LNCaP clone FGC (cell line): ENCODE measurements around the gene PLCB1.

ENCODE experiments used
- DNase-seq: peaks from one replicate; pipeline ENCODE4 v3.0.0-alpha.2; 2011; ENCODE audit warnings: low read depth
- H3K4me3 ChIP-seq: 2 replicates; pipeline ENCODE4 v1.5.1; 2011; ENCODE audit warnings: mild to moderate bottlenecking, low read depth, low read length, control low read depth
- TF ChIP-seq, protein P1 (sequence below): IDR thresholded peaks from 2 replicates; pipeline ENCODE4 v1.5.1; 2012; ENCODE audit warnings: mild to moderate bottlenecking; ENCODE audit not compliant: control insufficient read depth, insufficient read depth; ENCODE audit errors: extremely low read depth

PLCB1 gene

GRCh38 chr20:8443464-8444072, 311.5 kb downstream of the PLCB1 start:
- TF ChIP-seq, protein P1, sequence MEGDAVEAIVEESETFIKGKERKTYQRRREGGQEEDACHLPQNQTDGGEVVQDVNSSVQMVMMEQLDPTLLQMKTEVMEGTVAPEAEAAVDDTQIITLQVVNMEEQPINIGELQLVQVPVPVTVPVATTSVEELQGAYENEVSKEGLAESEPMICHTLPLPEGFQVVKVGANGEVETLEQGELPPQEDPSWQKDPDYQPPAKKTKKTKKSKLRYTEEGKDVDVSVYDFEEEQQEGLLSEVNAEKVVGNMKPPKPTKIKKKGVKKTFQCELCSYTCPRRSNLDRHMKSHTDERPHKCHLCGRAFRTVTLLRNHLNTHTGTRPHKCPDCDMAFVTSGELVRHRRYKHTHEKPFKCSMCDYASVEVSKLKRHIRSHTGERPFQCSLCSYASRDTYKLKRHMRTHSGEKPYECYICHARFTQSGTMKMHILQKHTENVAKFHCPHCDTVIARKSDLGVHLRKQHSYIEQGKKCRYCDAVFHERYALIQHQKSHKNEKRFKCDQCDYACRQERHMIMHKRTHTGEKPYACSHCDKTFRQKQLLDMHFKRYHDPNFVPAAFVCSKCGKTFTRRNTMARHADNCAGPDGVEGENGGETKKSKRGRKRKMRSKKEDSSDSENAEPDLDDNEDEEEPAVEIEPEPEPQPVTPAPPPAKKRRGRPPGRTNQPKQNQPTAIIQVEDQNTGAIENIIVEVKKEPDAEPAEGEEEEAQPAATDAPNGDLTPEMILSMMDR = no peak
- no peak overlapping the region for H3K4me3 ChIP-seq
- no peak for DNase-seq

DNA sequence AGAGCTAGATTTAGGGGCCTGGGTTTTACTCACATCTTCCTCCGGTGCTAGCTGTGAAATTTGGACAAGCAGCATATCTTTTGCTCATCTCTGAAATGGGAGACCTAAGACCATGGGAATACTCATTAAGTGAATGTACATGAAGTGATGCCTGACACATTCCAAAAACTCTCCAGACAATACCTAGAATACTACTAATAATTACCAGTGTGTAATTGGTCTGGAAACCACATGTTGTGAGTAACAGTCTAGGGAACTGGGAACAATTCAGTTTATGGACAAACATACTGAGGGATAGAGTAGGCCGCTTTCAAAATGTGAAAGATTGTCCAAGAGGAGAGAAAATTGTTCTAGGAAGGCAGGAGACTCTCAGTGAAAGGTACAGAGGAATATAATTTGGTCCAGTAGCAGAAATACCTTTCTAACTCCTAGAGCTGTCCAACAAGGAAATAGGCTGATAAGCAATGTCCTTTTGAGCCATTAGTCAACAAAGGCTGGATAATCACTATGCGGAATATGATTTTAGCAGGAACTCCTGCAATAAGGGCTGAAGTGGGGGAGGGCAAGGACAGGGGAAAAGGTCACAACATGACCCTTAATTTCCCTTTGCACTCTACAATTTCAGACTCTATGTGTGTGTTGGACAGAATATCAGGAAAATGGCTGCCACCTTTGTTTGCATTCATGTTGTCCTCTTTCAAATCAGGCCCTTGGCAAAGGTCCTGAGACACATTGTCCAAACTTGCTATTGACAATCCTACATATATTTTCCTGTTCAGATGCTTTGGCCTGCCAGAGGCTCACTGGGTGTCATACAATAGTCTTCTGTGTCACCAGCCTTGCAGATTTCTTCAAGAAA, 315.4 kb downstream of the PLCB1 start:
- DNase-seq = peak; percentile 63
- H3K4me3 ChIP-seq = no peak overlapping the region
- TF ChIP-seq, protein P1 = no peak

- TF ChIP-seq, protein P1 = no peak
- DNase-seq = no peak
- no peak overlapping the region for H3K4me3 ChIP-seq
Measured at GRCh38 chr20:8449123-8449522, 317.1 kb downstream of the PLCB1 start.

DNA sequence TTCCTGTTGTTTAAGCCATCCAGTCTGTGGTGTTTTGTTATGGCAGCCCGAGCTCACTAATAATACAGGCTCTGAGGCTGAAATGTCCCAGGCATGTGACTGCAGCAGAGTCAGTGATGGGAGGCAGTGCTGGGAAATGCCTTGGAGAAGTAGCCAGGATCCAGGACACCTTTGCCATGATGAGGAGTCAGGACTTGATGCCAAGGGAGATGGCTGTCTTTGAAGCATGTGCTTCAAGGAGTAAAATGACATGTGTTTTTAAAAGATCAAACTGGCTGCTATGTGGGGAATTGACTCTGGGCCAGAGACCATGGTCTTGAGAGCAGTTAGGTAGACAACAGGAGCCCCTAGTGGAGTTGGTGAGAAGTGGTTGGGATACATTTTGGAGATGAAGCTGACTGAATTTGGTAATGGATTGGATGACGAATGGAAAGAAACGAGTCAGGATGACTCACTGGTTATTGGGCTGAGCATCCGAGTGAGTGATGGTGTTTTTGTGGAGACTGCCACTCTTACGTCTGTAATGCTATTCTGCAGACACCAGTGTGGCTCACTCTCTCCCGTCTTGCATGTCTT, 322.2 kb downstream of the PLCB1 start:
- no peak for DNase-seq
- no peak overlapping the region for H3K4me3 ChIP-seq
- TF ChIP-seq, protein P1 = no peak

- H3K4me3 ChIP-seq = no peak overlapping the region
- DNase-seq = no peak
- TF ChIP-seq, protein P1 = no peak
Measured at GRCh38 chr20:8456765-8457164, 324.7 kb downstream of the PLCB1 start.

DNA sequence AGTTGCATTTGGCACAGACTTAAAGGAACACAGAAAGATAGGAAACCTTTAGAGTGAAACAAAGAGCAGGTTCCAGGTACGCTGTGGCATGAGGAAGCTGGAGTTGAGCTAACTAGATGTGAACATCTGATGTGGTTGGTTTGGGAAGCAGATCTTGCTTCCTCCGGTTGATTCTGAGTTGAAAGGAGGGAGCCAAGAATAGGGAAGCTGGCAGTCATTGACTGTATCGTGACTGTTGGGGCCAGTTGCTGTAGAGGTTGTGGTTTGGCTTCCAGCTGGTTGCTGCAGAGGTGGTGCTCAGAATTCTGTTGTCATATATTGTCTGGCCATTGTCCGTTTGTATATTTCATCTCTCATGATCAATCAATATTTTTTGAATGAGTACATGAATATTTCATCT, 325.9 kb downstream of the PLCB1 start:
- DNase-seq = no peak
- H3K4me3 ChIP-seq = no peak overlapping the region
- TF ChIP-seq, protein P1 = no peak

DNA sequence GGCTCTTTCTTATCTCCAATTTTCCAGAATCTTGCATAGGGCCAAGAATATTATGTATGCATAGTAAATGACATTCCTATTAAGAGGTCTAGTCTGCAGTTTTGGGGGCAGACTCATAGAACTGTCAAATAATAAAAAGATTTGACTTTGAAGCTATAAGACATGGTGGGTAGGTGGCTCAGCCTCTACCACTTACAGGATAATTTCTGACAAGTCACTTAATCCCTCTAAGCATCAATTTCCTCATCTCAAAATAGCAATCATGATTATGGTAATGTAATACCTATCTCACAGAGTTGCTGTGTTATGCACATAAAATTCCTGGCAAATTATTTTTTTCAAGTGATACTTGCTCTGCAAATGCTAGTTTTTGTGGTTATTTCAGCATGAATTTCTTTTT, 329.1 kb downstream of the PLCB1 start:
- no peak overlapping the region for H3K4me3 ChIP-seq
- DNase-seq = no peak
- TF ChIP-seq, protein P1 = no peak
